GM23338 (cell line): ENCODE data around the gene KRT79.

ENCODE experiments used
- CTCF ChIP-seq, 2 experiments: fragments of 200-600 bp in 1 of 2; sonication (generic) in 1 of 2; conservative IDR thresholded peaks; 2 replicates each; pipeline versions ENCODE4 v1.5.1 to v1.6.1; 2016 to 2017; ENCODE audit warnings: antibody characterized with exemption in 2 of 2, low read depth in 2 of 2, mild to moderate bottlenecking in 2 of 2, moderate library complexity in 1 of 2
- JUNB ChIP-seq: IDR thresholded peaks from one replicate; pipeline ENCODE4 v1.6.1; 2016; ENCODE audit warnings: antibody characterized with exemption; ENCODE audit not compliant: unreplicated experiment
- REST ChIP-seq: IDR thresholded peaks from one replicate; pipeline ENCODE4 v1.6.1; 2018; ENCODE audit warnings: antibody characterized with exemption; ENCODE audit not compliant: unreplicated experiment
- ZNF114 ChIP-seq: fragments of 250-450 bp; sonication (Bioruptor Pico); IDR thresholded peaks from 2 replicates; pipeline ENCODE4 v1.5.0; 2020; ENCODE audit warnings: mild to moderate bottlenecking, moderate library complexity

GRCh38 chr12:52781399-52782082 lies 52.6 kb downstream of the KRT79 start:
- TF ChIP-seq CTCF (conservative IDR thresholded peaks at IDR 0.05; ENCODE audit: low read depth in 2 of 2) (no peak), ZNF114 (CRISPR knock-in tag) (no peak), JUNB (no peak), REST (no peak)
